GM18858 (cell line): Measurements from ENCODE around the gene FAM72D.
"Not testable (repeated sequence)": the region's sequence is repeated elsewhere in the genome, so short reads cannot be mapped to it uniquely, and the experiment has no call there.

Experiments
- ATAC-seq: cut with Tn5 transposase; IDR thresholded peaks from one replicate; pipeline ENCODE4 v1.9.1; 2021; ENCODE audit not compliant: unreplicated experiment

The FAM72D gene

DNA sequence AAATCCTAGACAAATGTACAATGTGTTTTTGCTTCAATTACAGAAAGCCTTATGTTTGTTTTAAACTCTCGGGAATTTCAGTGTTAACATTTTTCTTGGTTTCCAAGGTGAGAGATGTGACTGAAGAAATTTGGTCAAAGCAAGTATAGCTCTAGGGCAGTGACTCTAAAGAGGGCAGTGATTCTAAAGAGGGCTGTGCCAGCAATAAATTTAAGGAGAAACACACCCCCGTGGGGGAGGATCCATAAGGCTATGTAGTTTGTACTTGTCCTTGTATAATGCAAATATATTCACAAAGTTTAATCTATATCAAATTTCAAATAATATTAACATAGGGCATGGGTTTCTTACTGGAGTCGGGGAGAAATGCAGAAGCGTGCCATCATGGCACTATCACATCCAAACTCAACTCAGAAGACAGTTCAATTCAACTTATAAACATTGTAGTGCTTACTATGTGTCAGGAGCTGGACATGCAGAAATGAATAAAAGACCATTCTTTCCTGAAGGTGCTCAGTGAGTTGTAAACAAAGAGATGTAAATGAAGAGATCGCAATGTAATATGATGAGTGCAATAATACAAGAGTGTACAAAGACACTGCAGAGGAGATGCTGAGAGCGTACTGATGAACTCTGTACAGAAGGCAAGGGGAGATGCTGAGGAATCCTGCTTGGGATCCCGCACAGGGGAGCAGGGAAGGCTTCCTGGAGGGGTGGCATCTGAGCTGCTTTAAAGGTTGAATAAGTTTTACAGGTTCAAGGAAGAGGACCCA is 13.1 kb upstream of the FAM72D start:
- ATAC-seq = not testable (repeated sequence)

DNA sequence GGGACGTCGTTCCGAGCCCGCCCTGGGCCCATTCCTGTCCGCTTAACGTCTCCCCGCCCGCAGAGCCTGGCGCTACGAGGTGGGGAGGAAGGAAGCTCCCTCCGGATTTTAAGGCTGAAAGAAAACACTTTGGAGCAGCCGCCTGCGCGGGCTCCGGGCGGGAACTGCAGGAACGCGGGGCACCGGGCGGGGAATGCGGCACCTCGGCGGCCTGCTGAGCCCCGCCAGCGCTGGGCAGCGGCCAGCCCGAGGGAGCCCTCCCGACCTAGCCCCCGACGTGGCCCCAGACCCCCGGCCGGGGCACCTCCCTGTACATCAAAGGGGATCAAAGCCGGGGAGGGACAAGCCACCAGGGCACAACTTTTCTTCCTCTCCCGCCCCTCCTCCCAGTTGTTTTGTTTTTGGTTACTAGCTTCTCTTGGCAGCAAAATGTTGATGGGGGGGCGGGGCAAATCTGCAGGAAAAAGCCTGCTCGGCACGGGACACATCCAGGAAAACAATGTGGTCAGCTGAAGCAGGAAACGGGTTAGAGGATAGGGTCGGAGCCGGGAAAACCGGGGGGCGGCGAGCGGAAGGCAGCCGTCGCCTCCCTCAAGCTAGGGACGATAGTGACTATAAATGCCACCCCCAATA is 2.1 kb upstream of the FAM72D start:
- ATAC-seq = not testable (repeated sequence)

DNA sequence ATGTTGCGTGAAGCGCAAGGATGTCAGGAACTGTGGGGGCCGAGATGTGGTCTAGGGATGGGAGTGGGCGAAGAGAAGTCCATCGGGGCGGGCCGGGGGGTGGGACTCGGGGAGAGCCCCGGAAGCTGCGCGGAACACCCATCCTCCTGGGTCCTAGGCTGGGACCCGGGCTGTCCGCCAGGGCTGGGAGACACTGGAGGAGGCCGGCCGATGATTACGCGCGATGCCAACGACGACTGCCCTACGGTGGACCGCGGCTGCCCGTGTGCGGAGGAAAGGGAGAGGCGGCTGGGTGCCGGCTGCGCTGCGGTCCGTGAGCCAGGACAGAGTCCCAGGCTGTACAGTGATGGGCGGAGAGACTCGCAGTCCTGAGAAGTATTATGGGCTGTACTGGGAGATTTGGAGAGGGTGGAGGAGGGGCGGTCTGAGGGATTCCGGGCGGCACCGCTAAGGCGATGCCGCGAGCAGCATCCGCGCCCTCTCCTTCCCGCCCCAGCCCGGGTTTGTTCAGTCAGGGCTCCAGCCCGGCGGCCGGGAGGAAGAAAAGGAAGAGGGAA is 1.0 kb upstream of the FAM72D start:
- not testable (repeated sequence) for ATAC-seq

DNA sequence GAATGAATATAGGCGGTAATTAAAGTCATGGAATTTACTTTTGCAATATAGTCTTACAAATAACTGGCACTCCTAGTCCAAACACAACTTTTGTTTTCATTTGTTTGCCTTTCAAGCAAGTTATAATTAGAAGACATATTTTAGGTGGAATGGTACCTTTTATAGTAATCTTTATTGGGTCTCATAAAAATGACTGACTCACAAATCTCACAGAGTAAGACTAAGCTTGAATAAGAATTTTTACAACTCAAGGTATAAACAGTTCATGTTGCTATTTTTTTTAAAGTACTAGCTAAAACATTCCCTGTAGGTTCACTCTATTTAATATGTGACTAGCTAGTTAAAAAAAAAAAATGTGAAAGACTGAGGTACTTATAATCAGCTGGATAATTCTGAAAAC is 6.0 kb downstream of the FAM72D start:
- ATAC-seq = not testable (repeated sequence)

DNA sequence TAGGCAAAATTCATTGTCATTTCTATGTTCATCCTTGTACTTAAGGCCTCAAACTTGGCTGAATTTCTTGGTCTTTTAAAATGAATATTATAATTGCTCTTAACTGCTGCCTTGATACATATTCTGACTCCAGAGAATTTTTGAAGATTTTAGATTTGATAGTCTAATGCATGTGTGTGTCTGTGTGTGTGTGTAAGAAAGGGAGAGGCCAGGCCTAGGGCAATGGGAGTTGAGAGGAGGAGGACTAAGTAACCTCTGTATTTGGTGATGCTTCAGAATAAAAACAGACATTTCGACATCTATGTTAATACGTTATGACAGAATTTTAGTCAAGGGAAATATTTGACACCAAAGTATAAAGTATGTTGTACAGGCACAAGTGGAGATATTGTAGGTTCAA is 7.5 kb downstream of the FAM72D start:
- ATAC-seq = not testable (repeated sequence)

DNA sequence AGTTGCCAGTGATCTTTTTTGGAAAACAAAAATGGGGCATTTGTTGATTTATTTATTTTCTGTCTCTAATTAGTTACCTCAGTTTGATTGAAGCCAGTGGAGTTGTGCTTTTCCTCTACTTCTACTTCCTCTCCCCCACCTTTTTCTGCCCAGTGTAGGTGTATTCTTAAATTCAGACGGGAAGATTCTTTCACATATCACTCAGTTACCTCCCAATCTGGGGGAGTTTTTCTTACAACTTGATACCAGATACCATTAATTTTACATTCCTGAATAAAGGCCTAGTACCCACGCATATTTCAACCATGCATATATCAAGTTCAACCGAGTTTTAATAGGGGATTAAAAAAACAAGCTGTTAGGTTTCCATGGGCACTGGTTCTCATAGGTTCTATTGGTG is 15.9 kb downstream of the FAM72D start:
- not testable (repeated sequence) for ATAC-seq

DNA sequence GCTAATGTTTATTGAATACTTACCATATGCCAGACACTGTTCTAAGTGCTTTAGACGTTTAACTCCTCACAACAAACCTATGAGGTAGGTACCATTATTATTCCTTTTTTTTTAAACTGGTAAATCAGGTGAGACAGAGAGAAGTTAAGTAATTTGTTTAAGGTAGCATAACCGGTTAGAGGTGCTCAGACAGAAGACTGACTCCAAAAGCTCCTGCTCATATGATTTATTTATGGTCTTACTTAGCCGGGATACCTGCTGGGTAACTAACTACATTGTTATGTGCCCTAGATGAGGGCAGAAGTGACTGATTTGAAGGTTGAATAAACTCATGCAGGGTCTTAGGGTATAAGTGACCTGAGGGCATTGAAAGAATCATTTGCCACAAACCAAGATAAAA is 16.9 kb downstream of the FAM72D start:
- ATAC-seq = not testable (repeated sequence)

DNA sequence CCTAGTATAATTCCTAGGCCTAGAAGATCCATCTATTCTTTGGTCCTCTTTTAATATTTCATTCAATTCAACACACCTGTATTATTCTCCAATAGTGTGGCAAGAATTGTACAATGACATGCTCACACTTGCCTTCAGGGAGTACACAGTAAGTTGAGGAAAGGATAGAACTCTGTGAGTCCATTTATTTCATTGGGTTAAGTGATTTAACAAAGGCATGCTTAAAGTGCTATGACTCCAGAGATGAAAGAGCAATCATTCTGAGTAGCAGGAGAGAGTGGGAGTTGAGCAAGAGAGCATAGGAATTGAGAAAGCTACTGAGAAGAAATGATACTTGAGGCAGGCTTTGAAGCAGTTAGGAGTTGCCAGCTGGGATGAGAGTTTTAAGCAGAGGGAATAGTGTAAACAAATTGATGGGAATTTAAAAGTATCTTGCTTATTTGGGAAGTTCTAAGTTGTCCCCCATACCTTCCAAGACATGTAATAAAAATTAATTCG is 18.8 kb downstream of the FAM72D start:
- not testable (repeated sequence) for ATAC-seq

DNA sequence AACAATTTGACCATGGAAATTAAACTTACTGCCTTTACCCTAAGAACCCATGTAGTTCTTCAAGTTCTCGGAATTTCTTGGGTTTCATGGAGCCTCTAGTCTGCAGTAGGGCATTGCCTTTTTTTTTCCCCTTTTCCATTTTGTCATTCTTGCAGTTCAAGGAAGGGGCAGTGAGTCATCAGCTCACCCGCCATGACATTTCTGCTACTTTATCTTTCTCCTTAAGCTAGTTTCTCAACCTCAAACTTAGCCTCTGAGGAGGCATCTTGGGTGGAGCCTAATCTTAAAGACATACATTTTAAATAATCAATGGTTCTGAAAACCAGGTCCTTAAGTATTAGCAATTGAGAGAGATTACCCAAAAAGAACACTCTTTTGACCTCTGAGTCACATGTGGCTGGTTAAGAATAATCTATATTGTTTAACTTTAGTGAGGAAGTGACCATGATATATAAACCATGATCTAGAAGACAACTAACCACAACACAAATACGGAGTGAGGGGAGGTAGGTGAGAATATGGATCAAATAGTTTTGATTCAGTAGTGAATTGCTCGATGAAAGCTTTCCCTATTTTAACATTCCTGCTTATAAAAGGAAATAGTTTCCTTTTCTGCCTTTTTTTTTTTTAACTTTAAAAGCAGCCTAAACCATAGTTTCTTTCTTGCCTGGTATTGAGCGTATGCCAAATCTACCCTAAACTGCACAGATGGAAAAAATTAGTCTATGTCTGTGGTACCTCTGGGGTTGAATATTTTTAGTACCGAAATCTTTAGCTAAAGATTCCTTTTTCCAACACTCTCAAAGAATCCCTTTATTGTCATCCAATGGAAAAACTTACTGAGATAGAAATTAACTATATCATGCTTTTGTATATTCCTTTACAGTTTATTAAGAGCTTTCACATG is 20.1 kb downstream of the FAM72D start:
- ATAC-seq = not testable (repeated sequence)

DNA sequence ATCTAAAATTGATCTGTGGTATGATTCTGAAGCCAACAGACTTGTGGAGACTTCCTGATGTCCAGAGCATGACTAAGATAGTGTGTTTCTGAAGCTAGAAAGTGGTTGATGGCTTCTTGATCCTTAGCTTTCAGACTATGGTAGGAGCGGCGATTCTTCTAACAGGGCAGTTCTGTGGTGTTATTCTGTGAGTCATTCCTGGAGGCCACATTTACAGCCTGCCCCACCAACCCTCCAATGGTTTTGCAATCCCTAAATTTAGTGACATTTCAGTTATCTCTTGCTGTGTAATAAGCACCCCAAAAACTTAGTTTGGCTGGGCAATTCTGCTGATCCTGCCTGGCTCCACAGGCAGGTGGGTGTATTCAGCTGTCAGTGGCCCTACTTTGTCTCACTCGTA is 24.1 kb downstream of the FAM72D start:
- ATAC-seq = not testable (repeated sequence)

DNA sequence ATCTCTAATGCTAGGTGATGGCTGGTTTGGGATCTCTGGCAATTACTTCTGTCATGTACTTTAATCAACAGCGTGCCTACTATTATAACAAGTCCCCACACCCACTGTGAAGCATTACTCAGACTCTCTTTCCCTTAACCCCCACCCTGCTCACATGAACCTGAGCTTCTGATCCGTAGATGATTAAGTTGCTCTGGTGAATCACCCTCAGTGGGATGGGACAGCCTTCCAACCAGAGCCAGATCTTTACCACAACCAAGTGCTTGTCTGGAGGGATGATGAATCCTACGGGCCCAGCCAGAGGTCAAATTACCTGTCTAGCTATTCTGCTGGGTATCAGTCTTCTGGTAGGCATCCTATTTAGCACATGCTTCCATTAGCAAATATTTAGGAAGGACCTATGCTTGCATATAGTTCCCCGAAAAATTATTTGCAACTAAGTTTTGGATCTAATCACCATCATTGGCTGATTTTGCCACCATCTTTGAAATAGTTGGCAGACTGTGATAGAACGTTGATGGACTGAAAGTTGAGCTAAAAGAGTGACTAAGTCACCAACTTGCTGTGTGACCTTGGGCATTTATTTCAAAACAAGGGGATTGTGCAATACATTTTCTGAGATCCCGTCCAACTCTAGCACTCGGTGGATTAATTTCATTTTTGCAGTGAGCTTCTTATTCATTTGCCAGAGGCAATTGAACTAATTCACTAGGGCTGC is 26.7 kb downstream of the FAM72D start:
- ATAC-seq = not testable (repeated sequence)

DNA sequence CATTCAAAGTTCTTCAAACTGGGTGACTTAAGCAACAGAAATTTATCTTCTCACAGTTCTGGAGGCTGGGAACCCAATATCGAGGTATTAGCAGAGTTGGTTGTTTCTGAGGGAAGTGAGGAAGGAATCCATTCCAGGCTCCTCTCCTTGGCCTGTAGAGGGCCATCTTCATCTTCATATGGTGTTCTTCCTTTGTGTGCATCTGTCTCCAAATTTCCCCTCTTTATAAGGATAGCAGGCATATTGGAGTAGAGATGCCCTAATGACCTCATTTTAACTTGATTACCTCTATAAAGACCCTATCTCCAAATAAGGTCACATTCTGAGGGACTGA is 27.3 kb downstream of the FAM72D start:
- not testable (repeated sequence) for ATAC-seq

DNA sequence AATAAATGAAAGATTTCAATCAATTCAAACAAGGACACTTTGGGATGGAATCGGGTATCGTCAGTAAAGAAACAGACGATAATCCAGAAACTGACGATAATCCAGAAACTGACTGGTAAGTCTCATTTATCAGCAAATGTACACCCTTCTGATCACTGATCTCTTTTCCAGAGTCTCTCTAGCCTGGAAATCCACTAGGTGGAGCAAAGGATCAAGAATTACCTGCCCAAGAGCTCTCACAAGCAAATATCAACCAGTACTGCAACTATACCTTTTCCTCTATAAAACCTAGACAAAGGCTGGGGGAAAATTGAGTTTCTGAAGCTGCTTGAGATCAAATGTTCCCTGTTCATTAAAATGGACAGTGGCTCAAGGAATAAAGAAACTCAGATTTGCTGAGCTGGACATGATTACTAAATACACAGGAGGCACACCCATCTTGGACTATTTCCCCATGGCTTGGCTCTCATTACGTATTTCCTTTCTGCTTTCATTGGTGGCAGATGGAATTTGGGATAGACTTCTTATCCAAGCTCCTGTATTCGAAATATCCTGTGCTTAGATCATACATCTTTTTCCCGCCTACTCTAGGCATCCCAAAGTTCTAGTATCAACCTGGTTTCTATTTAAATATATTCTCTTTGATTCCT is 28.3 kb downstream of the FAM72D start:
- ATAC-seq = not testable (repeated sequence)

DNA sequence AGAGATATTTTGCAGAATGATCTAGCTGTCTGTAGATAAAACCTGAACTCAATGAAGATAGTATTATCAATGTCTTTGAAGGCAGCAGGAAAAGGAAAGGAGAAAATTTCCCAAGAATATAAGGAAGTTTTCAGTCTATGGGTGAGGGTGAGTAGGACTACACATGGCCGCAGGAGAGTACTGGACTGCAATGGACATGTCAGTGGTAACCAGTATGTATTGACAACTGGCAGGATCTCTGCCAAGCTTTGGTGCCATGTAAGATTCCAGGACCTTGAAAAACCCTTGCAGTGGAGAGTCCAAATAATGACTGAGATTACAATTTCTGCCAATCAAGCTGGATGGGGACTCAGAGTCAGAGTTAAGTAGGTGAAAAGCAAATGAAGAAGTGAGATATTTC is 29.3 kb downstream of the FAM72D start:
- not testable (repeated sequence) for ATAC-seq

DNA sequence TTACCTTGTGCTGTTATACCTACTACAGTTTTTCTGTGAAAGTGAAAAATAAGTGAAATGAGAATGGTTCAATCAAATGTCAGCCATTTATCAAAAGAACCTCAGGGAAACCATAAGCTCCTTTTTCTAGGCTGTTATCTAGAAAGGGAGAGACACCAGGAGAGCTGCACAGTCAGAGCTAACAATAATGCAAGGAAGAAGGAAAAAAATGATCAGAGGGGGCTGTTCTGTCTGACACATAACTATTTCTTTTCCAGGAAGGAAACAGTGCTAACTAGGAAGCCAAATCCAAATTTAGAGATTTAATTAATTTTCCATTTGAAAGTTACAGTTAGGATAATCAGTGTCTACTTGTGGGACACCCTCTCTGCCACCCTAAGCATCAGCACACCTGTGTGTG is 31.4 kb downstream of the FAM72D start:
- ATAC-seq = not testable (repeated sequence)

DNA sequence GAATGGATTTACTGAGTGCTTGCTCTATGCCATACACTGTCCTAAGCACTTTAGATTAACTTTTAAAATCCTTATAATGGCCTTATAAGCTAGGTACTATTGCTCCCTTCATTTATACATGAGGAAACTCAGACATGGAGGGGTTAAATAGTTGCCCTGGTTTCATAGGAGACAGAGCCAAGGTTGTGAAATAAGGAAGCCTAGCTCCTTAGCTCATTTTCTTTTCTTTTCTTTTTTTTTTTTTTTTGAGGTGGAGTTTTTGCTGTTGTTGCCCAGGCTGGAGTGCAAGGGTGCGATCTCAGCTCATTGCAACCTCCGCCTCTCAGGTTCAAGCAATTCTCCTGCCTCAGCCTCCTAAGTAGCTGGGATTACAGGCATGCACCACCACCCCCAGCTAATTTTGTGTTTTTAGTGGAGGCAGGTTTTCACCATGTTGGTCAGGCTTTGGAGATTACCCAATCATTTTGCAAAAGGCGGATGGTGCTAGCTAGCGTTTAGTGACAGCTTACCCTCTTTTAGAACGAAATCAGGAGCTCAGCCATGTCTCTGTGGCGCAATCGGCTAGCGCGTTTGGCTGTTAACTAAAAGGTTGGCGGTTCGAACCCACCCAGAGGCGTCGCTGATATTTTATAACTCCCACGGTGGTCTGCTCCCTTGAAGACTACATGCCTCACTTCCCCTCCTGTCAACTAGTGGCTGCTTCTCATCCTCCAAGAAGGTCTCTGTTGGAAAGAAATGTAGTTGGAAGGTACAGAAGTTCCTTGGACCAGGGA is 33.1 kb downstream of the FAM72D start:
- ATAC-seq = not testable (repeated sequence)

DNA sequence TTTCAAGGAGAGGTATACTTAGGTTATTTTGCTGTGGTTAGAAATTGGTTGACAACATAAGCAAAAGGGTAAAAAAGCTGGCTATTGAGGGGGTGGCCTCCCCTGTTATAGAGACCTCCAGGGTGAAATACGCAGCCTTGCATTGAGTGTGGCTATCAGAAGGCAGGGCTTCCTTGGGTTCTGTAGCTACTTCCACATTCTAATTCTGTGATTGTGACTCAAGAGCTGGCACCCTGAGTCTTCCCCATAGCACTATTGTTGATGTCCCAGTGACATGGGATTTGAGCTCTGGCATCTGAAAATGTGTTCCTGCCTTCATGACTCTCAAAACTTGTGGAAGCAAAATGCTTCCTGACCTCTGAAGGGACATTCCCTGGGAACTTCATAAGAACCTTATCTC is 38.7 kb downstream of the FAM72D start:
- ATAC-seq = not testable (repeated sequence)

DNA sequence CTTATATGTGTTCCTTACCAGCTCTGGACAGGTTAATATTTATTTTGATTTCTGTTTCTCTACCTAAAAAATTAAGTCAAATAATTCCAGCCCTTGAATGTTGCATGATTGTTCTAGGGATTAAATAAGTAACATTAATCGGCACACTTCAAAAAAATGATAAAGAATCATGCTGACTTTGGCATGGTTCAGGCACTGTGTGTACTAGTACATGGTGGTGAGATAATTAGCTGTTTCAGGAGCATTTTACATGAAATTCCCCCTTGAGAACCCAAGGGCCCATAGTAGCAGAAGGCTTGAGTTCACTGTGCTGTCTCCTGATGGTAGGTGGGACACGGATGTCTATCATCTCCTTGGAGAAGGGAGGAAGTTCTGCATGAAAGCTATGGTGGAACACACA is 44.8 kb downstream of the FAM72D start:
- ATAC-seq = not testable (repeated sequence)

DNA sequence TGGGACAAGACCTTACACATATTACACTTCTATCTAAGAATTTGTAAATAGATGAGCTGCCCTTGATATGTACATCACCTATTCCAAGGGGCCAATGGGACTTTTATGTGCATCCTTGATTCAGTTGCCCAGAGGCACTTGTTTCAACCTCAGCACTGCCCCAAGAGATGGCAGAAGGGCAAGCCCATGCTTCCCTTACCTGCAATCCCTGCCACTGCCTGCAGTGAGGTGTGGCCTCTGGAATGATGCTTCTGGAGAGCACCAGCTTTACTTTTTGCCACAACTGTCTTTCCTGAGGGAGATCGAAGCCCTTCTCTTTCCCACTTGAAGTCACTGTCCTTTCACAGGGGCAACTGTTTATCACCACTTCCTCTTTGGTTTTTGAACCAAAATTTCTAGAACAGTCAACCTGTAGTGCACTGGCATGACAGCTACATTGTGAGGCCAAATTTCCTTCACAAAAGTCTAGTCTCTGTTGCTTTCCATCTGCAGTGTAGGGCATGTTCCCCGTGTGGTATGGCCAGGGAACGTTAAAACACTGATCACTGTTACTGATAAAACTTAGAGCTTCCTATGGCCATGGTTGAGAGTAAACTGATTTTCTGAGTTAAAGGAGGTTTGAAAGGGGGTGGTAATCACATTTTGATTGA is 48.6 kb downstream of the FAM72D start:
- ATAC-seq = not testable (repeated sequence)
